IMR-90 (cell line): ENCODE data around the gene DNAJC11. TPM values are rescaled to one million over a fixed set of nuclear protein-coding genes. Genes with fewer than 3 reads are reported as not detected.

Source experiments
- ATAC-seq: fragments of 200-7000 bp; cut with Tn5 transposase; 2 replicates; pipeline ENCODE4 v1.9.1; 2020; ENCODE audit warnings: low read depth, mild to moderate bottlenecking, moderate library complexity
- BruUV-seq: library from RNA; stranded (reverse); fragments of 400-500 nt; replicated peaks from 2 replicates; lab custom pipeline; 2021; lab: Mats Ljungman, UMichigan
- CTCF ChIA-PET: fragments of 300-600 bp; formaldehyde crosslinking; extraction: SDS; loops from one replicate; lab custom pipeline; 2021; ENCODE audit warnings: antibody characterized with exemption; lab: Yijun Ruan, JAX
- POLR2A ChIA-PET: fragments of 300-600 bp; sonication (Branson Sonifier 250); formaldehyde crosslinking; loops from one replicate; lab custom pipeline; 2022; ENCODE audit warnings: antibody characterized with exemption; ENCODE audit not compliant: unreplicated experiment; lab: Charles Lee
- DNase-seq: peaks from one replicate; pipeline ENCODE4 v3.0.0; 2013
- H2AFZ ChIP-seq: replicated peaks from 2 replicates; pipeline ENCODE3; 2013; ENCODE audit warnings: low read length, mild to moderate bottlenecking; ENCODE audit not compliant: poor library complexity
- H2AK5ac ChIP-seq: 2 replicates; pipeline ENCODE4 v1.6.1; 2013; ENCODE audit warnings: low read depth, low read length, inconsistent platforms
- H2AK9ac ChIP-seq: replicated peaks from 2 replicates; pipeline ENCODE3; 2013; ENCODE audit warnings: mild to moderate bottlenecking, low read depth, low read length, moderate library complexity; ENCODE audit not compliant: poor library complexity
- H2BK120ac ChIP-seq: 2 replicates; pipeline ENCODE4 v1.6.1; 2013; ENCODE audit warnings: low read depth, low read length, inconsistent platforms
- H2BK15ac ChIP-seq: 3 replicates; pipeline ENCODE4 v1.6.1; 2013; ENCODE audit warnings: low read depth, low read length, inconsistent platforms
- H2BK20ac ChIP-seq: 2 replicates; pipeline ENCODE4 v1.6.1; 2013; ENCODE audit warnings: low read depth, mild to moderate bottlenecking, inconsistent platforms, low read length, moderate library complexity
- H2BK5ac ChIP-seq: 2 replicates; pipeline ENCODE4 v1.6.1; 2013; ENCODE audit warnings: mild to moderate bottlenecking, low read depth, low read length, inconsistent platforms; ENCODE audit not compliant: poor library complexity, severe bottlenecking
- H3K14ac ChIP-seq: replicated peaks from 2 replicates; pipeline ENCODE4 v1.6.1; 2013; ENCODE audit warnings: low read depth, low read length, inconsistent platforms
- H3K18ac ChIP-seq: 2 replicates; pipeline ENCODE4 v1.6.1; 2013; ENCODE audit warnings: low read depth, low read length, control low read depth
- H3K23ac ChIP-seq: 2 replicates; pipeline ENCODE4 v1.6.1; 2013; ENCODE audit warnings: low read depth, low read length, inconsistent platforms
- H3K27ac ChIP-seq: 2 replicates; pipeline ENCODE4 v1.5.1; 2013; ENCODE audit warnings: mild to moderate bottlenecking, control low read depth, low read length; ENCODE audit not compliant: insufficient read depth
- H3K27me3 ChIP-seq: 2 replicates; pipeline ENCODE4 v1.6.1; 2013; ENCODE audit warnings: low read length; ENCODE audit not compliant: control insufficient read depth, insufficient read depth
- H3K36me3 ChIP-seq: 2 replicates; pipeline ENCODE4 v1.6.1; 2013; ENCODE audit warnings: low read length, mixed read lengths; ENCODE audit not compliant: control insufficient read depth, insufficient read depth
- H3K4ac ChIP-seq: 2 replicates; pipeline ENCODE4 v1.6.1; 2013; ENCODE audit warnings: low read depth, low read length, inconsistent platforms
- H3K4me1 ChIP-seq: 2 replicates; pipeline ENCODE4 v1.6.1; 2013; ENCODE audit warnings: low read length, mixed read lengths; ENCODE audit not compliant: control insufficient read depth, insufficient read depth
- H3K4me2 ChIP-seq: 2 replicates; pipeline ENCODE4 v1.6.1; 2013; ENCODE audit warnings: low read depth, mild to moderate bottlenecking, control low read depth, low read length, moderate library complexity
- H3K4me3 ChIP-seq: 2 replicates; pipeline ENCODE4 v1.5.1; 2013; ENCODE audit warnings: low read depth, mild to moderate bottlenecking, control low read depth, low read length, moderate library complexity; ENCODE audit not compliant: insufficient read depth
- H3K56ac ChIP-seq: 2 replicates; pipeline ENCODE4 v1.6.1; 2013; ENCODE audit warnings: low read length, inconsistent platforms; ENCODE audit not compliant: insufficient read depth; ENCODE audit errors: extremely low read depth
- H3K79me1 ChIP-seq, 2 experiments: 2 replicates each; pipeline ENCODE4 v1.6.1; 2013; ENCODE audit warnings: low read length in 2 of 2, inconsistent platforms in 1 of 2, low read depth in 1 of 2
- H3K9ac ChIP-seq: 2 replicates; pipeline ENCODE4 v1.6.1; 2013; ENCODE audit warnings: low read depth, low read length, control low read depth
- H3K9me1 ChIP-seq: 2 replicates; pipeline ENCODE4 v1.6.1; 2013; ENCODE audit warnings: low read length, inconsistent platforms; ENCODE audit not compliant: insufficient read depth
- H3K9me3 ChIP-seq: 2 replicates; pipeline ENCODE4 v1.6.1; 2013; ENCODE audit warnings: low read length; ENCODE audit not compliant: control insufficient read depth, insufficient read depth
- H4K20me1 ChIP-seq: 2 replicates; pipeline ENCODE4 v1.6.1; 2013; ENCODE audit warnings: low read length, inconsistent platforms; ENCODE audit not compliant: insufficient read depth
- H4K5ac ChIP-seq: 2 replicates; pipeline ENCODE4 v1.6.1; 2013; ENCODE audit warnings: mild to moderate bottlenecking, low read depth, low read length, control low read depth
- H4K8ac ChIP-seq, 2 experiments: 2 replicates each; pipeline ENCODE4 v1.6.1; 2013; ENCODE audit warnings: low read depth in 2 of 2, low read length in 2 of 2, control low read depth in 1 of 2, inconsistent platforms in 1 of 2
- H4K91ac ChIP-seq: 2 replicates; pipeline ENCODE4 v1.6.1; 2013; ENCODE audit warnings: low read depth, low read length, inconsistent platforms; ENCODE audit not compliant: insufficient read depth
- SMC3 ChIP-seq: fragments of 150-350 bp; IDR thresholded peaks from 2 replicates; pipeline ENCODE4 v1.6.1; 2016; ENCODE audit warnings: low read depth, mild to moderate bottlenecking, antibody characterized with exemption, low read length, moderate library complexity
- WGBS, 2 experiments: methylation state at CpG; one replicate each; pipeline versions ENCODE4 v1.1.5 to v1.1.7; 2013; ENCODE audit warnings: missing lambda C conversion rate in 2 of 2; ENCODE audit not compliant: insufficient read length in 1 of 2; ENCODE audit errors: extremely low coverage in 2 of 2; 5-methylcytosine and 5-hydroxymethylcytosine counted together
- dilution Hi-C: fragments of 300-500 bp; cut with HindIII; formaldehyde crosslinking; loops from one replicate; pipeline ENCODE4 v1.14.3; 2018; ENCODE audit warnings: low sequenced_read_pairs; ENCODE audit not compliant: unreplicated experiment
- in situ Hi-C: fragments of 300-500 bp; cut with MboI; formaldehyde crosslinking; loops from 3 replicates; pipeline ENCODE4 v1.14.3; 2019; ENCODE audit warnings: low sequenced_read_pairs, inconsistent platforms, mixed read lengths
- intact Hi-C: fragments of 100-400 bp; cut with micrococcal nuclease; formaldehyde crosslinking; loops from 2 replicates; pipeline ENCODE4 v1.10.0; 2022
- polyA plus RNA-seq, 3 experiments: library from polyadenylated mRNA; depleted of rRNA; stranded (reverse); fragments of >200 nt; gene quantifications; 2 replicates each; pipeline ENCODE4 v1.2.3, GENCODE V29; 2012; ENCODE audit warnings: low replicate concordance in 1 of 3
- total RNA-seq: library from RNA; depleted of rRNA; stranded (reverse); fragments of >200 nt; gene quantifications from 2 replicates; pipeline ENCODE4 v1.2.3, GENCODE V29; 2012

The DNAJC11 gene
- total and polyA plus RNA-seq, 2 of the 4 experiments (the other 2 are of a cell fraction) = 38.7 to 48.5 TPM

DNA sequence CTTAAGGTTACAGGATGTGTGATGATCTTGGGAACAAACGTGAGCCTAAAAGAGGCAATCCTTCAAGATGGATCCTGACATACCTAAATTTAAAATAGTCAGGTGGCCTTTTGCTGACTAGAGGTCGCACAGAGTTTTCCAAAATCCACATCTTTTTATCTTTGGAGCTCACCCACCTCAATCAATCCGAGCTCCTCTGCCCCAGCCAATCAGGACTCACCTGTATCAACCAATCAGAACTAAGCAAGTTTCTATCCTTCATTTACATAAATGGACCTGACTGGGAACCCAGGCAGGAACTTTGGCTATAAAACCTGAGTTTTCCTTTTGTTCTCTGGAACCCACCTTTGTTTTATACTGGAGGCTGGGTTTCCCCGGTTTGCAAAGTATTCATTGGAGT lies 16.2 kb downstream of the DNAJC11 start:
- Histone ChIP-seq H3K56ac (peak overlapping the region; percentile 79; the same call in 1 of the 2 replicates), H3K4me2 (no peak overlapping the region), H3K36me3 (peaks cover 2% of the 10 kb centered on the region), H4K20me1 (peaks cover 4% of the 10 kb centered on the region; the same call in 1 of the 2 replicates), H2BK15ac (peak overlapping the region; percentile 82), H2AK9ac (no peak overlapping the region), H3K23ac (peak overlapping the region; percentile 11; the same call in 1 of the 2 replicates), H3K14ac (peak overlapping the region; percentile 82), H2AK5ac (peak overlapping the region; percentile 74; the same call in 1 of the 2 replicates), H3K79me1 (peaks cover 49 to 71% of the 10 kb centered on the region in 2 experiments), H3K9me1 (peaks cover 13% of the 10 kb centered on the region), H4K91ac (peak overlapping the region; percentile 89), H3K4me3 (no peak overlapping the region), H3K27me3 (no peaks in the 10 kb centered on the region), H3K18ac (peak overlapping the region; percentile 90), H2BK120ac (peak overlapping the region; percentile 85), H4K8ac (peak overlapping the region; percentile 94 to 98; a peak in 3 of 4 replicates), H4K5ac (peak overlapping the region; percentile 96), H3K4me1 (peaks cover 11% of the 10 kb centered on the region), H3K4ac (peak overlapping the region; percentile 87), H3K9me3 (no peaks in the 10 kb centered on the region), H2AFZ (no peak overlapping the region), H2BK5ac (peak overlapping the region; percentile 92), H3K27ac (peak overlapping the region; percentile 95), H3K9ac (peak overlapping the region; percentile 38; the same call in 1 of the 2 replicates), H2BK20ac (peak overlapping the region; percentile 88)
- POLR2A ChIA-PET = no interaction called here
- intact Hi-C loops = no loop called here
- no TSS peak for BruUV-seq
- WGBS, 2 experiments = no CpG with 5 or more reads among the region's 4 CpGs
- no peak for TF ChIP-seq SMC3
- CTCF ChIA-PET = no interaction called here
- DNase-seq (no peak), ATAC-seq (no peak)
- in situ Hi-C loops = no loop called here
- dilution Hi-C loops = no loop called here
